CD4-positive, alpha-beta T cell treated with Interleukin-17A for 4 hours (primary cell): Measurements from ENCODE around the gene PRRG4.
"Not testable (repeated sequence)": the region's sequence is repeated elsewhere in the genome, so short reads cannot be mapped to it uniquely, and the experiment has no call there.

ENCODE experiments used
- DNase-seq: peaks from one replicate; pipeline ENCODE4 v3.0.0-alpha.2; 2020; ENCODE audit warnings: mixed read lengths

The PRRG4 gene

DNA sequence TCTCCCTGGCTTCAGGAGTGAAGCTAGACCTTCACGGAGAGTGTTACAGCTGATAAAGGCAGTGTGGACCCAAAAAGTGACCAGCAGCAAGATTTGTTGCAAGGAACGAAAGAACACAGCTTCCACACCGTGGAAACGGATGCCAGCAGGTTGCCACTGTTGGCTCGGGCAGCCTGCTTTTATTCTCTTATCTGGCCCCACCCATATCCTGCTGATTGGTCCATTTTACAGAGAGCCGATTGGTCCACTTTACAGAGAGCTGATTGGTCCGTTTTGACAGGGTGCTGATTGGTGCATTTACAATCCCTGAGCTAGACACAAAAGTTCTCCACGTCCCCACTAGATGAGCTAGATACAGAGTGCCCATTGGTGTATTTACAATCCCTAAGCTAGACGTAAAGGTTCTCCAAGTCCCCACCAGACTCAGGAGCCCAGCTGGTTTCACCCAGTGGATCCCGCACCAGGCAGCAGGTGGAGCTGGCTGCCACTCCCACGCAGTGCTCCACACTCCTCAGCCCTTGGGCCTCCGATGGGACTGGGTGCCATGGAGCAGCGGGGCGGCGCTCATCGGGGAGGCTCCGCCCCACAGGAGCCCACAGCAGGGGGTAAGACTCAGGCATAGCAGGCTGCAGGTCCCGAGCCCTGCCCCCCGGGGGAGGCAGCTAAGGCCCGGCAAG, 58.1 kb downstream of the PRRG4 start:
- DNase-seq: not testable (repeated sequence)

DNA sequence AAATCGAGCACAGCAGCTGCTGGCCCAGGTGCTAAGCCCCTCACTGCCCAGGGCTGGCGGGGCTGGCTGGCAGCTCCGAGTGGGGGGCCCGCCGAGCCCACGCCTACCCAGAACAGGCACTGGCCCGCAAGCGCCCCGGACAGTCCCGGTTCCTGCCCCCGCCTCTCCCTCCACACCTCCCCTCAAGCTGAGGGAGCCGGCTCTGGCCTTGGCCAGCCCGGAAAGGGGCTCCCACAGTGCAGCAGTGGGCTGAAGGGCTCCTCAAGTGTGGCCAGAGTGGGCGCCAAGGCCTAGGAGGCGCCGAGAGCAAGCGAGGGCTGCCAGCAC, 58.6 kb downstream of the PRRG4 start:
- not testable (repeated sequence) for DNase-seq

DNA sequence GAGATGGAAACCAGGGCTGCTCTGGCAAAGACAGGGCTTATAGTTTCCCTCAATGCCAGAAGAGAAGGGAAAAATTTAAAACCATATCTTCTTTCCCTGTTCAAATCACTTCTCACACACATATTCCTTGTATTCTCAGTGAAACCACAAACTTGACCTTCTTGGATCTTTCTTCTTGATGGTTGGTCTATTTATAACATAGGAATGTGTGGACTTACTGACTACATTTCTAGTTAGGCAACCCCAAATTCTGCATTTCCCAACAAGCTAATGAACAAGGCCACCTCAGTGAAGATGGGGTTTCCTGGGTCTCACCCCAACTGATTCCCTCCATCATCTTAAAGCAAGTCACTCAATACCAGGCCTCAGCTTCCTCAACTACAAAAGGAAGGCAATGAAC, 59.1 kb downstream of the PRRG4 start:
- no peak for DNase-seq

DNA sequence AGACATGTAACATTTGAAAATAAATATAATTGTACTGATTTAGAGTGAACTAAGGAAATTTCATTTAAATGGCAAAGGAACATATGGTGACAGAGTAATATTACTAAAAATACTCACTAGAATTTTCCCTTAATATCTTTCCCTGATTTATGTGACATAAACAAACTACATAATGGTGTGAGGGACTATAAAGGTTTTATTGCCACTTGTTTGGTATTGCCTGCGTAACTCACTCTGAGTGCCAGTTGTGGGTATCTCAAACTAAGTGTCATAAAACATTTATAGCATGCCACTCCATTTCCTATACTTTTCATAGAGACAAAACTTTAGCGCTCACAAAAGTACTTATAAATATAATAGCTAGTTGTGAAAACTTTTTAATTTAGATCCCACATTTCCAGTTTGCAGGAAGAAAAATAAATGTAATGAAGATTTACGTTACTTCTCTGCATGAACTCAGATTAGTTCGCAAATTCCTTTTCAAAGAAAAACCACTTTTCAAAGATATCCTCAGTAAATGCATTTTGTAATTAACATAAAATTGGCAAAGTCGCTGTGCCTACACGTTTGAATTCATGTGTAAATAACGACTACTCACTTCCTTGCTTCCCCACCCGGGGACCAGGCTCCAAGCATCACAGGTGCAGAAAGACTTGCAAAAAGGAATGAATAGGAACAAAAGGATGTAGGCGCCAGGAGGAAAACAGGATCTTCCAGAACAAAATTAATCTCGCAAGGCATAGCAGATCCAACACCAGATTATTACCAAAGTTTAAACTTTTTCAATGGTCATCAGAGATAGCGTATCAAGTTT, 61.3 kb downstream of the PRRG4 start:
- no peak for DNase-seq

DNA sequence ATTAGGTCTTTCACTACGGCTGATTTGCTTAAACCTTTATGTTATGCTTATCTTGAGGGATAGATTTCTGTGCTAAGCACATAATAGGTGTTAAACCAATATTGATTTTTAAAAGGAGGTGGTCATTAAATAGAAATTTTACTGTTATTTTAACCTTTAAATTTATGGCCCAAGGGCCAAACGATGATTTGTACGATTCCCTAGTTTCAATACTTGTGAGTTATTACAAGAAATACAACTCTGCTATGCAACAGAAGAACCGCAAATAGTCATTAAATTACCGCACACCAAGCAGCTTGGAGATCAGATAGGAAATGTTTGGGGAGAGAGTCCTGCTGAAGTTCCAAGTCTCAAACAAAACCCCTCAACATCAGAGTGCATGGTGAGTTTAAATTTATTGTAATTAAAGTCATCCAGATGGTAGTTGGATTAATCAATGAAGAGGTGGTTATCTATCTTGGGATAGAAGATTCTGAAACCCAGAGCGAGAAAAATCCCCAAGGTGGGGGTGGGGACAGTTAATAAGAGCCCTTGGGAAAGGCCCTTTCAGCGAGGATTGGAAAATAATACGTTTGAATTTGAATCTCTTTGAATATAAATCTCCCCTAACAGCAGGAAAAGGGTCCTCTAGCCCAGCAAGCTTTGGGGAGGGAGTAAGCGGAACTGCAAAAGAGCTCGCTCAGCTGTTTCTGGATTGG, 62.1 kb downstream of the PRRG4 start:
- DNase-seq: no peak

DNA sequence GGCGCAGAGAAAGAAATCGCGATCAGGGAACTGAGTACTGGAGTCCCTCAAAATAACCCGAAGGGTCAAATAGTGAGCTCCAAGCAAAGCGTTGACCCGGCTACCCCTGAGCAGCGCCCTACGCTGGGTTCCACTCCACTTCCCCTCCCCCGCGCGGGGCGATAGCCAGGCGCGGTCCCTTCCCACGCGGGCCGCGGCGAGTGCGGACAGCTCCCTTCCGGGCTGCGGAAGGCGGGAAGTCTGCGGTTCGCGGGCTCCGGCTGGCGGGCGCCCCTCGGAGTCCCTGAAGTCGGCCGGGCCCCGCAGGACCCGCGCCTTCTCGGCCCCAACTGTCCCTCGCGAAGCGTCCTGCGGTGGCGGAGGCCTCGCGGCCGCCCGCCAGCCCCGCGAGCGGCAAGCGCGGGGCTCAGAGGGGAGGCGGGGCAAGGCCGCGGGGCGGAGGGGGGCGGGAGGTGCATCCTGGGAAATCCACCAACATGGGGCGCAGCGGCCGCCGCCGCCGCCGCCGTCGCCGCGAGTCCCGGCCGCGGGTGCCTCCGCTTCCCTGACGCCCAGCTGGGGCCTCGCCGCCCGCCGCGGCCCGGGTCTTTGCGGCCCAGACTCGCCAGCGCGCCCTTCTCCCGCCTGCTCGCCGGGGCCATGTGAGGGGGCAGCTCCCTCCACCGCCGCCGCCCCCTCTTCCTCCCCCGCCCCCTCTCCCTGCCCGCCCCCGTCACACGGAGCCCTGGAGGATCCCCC, 62.8 kb downstream of the PRRG4 start, which contains the start of gene QSER1:
Gene QSER1, plus strand, starts transcription at position 457 of the 738 bp plus-strand sequence. CDS start 315 bp downstream, outside the sequence.
- DNase-seq: peak; percentile 83

DNA sequence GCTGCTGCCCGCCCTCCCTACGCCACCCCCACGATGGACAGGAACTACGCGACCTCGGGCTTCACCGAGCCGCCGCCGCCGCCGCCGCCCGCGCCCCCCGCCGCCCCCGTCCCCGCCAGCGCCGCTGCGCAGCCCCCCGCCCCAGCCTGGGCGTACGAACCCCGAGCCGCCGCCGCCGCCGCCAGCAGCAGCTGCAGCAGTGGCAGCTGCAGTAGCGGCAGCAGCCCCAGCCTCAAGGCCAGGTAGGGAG, 63.3 kb downstream of the PRRG4 start:
- no peak for DNase-seq

DNA sequence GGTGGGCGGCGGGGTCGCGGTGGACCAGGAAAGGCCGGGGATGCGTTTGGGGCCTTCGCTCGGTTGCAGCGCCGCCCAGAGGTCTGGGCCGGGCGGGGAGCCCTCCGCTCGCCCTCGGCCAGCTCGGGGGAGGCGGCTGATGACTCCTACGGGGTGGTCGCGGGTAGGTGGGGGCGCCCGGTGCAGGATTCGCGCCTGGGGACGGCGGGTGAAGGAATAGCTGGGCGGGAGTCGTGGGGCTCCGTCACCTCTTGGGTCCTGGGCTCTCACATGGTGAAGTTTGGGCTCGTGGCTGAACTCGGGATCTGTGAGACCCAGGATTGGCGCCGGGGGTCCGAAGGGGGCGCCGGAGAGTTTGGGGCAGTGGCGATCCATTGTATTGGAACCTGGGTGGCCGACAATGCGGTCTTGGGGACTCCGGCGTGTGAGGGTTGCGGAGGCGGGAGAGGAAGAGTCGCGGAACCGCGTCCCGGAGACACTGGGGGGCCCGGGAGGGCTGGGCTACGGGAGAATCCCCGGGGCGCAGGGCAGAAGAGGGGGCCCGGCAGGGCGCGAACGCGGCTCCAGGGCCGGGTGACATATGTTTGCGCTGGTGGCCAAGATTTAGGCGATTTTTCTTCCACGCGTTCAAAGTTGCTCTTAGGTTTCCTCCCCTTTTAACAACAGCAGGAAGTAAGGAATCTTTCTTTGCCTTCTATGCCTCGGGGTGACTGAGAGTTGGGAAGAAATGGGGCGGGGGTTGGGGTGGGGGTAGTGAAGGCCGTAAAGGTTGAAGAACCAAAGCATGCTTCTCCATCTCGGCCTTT, 63.8 kb downstream of the PRRG4 start:
- peak; percentile 31 for DNase-seq

DNA sequence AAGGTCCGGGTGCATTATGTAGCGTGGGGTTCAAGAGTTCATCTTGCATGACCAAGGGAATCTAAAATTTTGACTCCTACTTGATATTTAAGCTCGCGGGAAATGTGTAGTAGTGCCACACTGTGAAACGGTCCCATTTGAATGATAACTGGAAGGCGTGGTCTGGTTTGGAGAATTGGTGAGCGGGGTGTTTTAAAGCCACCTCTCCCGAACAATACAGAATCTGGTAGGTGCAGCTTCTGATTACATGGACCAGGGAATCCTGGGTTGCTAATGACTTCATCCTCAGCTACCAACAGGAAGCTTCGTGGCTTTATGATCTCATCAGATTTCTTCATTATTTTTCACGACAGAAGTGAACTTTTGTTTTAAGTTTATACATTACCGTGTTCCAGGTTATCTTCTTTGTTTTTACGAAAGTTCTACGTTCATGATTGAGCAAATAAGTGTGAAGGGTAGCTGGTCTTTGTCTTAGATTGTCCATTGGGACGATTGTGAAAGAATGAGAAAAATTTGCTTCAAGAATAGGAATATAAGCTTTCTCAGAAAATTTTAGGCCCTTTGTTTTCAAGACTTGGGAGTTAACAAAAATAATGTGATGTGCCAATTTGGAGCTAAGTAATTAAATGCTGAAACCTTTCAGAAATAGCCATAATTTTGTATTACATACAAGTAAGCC, 64.6 kb downstream of the PRRG4 start:
- DNase-seq: peak; percentile 15

DNA sequence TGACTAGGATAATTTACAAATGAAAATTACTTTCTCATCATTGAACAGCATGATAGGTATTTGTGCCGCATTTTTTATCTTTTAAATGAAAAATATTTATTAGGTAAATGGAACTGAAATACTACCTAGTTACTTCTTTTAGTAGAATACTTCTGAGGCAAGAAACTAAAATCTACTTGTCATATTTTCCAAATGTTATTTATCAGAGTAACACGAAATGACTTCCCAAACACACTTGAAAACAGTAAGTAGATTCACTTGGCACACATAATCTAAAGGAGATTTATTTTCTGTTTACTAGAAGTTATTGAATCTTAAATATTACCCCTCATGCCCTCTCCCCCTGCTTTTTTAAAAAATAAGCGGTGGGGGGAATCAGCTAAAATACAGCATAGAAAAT, 65.2 kb downstream of the PRRG4 start:
- DNase-seq: no peak

DNA sequence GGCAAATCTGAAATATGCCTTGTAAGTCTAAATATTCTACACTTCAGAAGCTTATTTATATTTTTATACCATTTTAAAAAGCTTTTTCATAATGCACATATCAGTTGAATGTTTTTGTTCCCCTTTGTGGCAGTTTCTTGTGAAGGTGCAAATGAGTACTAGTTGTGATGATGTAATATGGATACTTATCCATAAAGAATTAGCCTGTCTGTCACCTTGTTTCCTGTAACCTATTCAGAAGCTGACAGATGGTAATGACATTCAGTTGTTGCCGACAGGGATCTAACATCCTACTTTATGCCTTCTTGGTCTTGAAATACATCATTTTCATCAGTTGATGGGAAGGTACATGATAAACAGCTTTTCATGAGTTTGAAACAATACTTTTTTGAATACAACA, 65.7 kb downstream of the PRRG4 start:
- no peak for DNase-seq

DNA sequence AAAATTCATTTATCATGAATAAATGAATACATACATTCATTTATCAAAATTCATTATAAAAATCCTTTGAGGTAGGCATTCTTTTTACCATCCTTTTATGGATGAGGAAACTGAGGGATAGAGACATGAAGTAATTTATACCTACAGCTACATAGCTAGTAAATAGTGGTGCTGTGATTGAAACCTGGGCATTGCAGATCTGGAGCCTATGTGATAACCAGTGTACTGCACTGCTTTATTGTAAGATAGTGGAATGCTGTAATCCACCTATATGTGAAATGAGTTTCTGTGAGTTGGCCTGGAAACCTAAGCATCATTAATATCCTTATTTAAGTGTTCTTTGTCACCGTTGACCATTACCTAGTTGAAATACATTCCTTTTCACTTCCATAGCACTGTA, 67.4 kb downstream of the PRRG4 start:
- no peak for DNase-seq

DNA sequence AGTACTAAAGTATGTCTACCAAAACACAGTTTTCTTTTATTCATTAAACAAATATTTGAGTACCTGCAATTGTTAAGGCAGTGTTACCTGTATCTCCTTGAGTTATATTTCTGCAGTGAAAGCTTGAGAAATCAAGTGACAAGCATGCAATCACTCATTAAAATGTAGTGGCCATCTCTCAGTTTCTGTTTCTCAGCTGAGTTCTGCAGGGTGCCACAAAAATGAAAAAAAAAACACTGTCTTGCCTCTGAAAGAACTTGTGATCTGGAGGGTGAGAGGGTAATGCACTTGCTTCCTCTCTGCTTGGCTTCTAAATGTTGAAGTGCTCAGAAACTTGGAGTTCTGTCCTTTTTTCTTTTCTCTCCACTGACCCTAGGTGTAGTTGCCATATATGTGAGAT, 69.7 kb downstream of the PRRG4 start:
- no peak for DNase-seq

DNA sequence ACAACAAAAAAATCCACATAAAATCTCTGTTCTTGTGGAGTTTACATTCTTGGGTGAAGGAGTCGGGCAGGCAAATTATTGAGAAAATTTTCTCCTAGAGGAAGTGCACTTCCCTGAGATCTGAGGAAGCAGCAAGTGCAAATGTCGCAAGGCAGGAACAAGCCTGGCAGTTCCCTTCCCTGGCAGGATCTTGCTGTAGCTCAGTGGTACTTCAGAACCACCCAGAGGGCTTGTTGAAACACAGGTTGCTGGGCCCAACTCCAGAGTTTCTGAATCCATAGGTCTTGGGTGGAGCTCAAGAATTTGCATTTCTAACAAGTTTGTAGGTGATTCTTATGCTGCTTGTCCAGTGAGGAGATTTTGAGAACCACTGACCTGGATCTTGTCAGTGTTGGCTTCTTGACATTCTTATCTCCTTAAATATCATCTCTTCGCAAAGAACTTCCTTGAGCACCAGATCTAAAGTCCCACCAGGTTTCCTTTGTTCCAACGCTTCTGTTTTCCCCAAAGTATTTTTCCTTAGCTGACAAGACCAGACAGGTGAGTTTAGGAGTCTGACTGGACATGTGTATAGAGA, 72.5 kb downstream of the PRRG4 start:
- DNase-seq: no peak

DNA sequence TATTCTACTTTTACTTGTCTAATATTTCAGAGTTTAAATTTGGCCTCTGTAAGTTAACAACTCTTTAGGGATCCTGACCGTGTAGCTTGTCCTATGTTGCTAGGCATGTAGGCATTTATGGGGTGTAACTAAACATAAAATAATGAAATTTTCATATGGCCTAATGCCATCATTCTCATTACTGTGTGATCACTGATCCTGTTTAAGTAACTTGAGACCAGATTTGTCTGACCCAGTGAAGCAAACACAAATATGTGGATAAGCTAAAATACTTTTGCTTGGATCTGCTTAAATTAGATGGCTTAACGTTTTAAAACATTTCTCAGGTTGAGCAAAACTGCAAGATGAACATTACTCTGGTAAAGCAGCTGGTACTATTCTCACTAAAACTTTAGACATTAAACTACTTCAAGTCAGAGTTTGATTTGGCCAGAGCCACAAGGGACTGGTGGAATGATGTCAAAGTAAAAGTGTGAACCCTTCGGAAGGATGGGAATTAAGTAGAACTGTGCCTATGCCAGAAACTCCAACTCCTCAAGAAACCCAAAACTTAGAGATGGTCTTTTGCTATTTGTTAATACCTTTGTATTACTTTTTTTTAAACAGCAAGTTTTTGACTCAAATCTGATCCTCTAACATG, 75.4 kb downstream of the PRRG4 start:
- no peak for DNase-seq
